Activated CD4-positive, alpha-beta T cell treated with anti-CD3 and anti-CD28 coated beads, Interleukin-2, amount 50 U/mL, for 24 hours (primary cell): ENCODE data around the gene SSUH2.
"Not testable (repeated sequence)": the region's sequence is repeated elsewhere in the genome, so short reads cannot be mapped to it uniquely, and the experiment has no call there.

ENCODE experiments used
- DNase-seq, 2 donors: peaks; one replicate each; pipeline ENCODE4 v3.0.0-alpha.2; 2020; ENCODE audit warnings: low read depth in 1 of 2, low spot score in 1 of 2

SSUH2 gene

GRCh38 chr3:8660175-8661118 is 15.8 kb upstream of the SSUH2 start:
- DNase-seq = no peak

- no peak for DNase-seq
Observed at GRCh38 chr3:8659242-8659641, 14.6 kb upstream of the SSUH2 start.

- DNase-seq = no peak
Observed at GRCh38 chr3:8658306-8659212, 14.0 kb upstream of the SSUH2 start.

DNA sequence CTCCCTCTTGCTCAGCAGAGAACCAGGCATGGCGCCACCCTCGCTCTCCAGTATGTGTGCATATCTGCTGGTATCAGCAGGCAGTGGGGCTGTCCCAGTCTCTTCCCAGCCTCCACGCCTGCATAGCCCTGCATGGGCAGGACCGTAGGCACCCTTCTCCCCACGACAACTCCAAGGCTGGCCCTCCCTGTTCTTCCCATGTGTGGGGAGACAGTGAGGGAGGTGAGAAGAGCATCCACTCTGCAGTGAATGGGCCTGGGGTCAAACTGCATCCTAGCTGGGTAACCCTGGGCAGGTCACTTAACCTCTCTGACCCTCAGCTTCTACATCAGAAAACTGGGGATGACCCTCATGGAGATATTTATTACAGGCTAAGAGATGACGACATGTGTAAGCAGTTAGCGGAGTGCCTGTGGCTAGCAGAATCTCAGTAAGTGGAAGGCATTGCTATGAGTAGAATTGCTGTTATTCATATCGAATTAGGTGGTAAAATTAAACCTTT is 13.3 kb upstream of the SSUH2 start:
- no peak for DNase-seq

DNA sequence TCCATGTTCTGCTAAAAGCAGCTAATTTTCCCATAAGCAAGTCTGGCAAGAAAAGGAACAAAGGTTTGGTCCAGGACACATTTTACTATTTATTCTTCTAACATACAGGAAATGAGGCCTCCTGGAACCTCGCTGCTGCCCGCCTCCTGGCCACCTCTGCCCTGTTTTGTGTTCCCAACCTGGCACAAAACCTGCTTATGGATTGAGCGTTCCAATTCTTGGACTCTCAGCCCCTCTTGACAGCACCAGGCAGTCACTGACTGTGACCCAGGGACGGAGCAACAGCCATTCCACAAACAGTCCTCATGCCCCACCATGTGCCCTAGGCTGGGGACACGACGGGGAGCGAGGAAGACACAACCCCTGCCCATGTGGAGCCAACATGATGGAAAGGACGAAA is 11.6 kb upstream of the SSUH2 start:
- no peak for DNase-seq

DNA sequence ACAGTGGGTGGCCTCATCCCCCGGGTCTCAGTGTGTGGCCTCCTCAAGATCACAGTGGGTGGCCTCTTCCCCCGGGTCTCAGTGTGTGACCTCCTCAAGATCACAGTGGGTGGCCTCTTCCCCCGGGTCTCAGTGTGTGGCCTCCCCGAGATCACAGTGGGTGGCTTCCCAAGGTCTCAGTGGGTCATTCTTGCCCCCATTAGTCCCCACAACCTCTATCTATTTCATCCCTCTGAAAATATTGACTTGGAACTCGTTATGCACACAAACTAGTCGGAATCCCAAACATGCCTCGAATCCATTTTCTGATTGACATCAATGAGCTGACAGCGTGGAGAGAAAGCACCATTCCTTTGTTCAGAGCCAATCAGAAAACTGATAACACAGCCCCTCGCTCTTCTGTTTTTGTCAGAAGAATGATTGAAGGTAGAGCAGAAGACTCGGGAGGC is 10.8 kb upstream of the SSUH2 start:
- DNase-seq = no peak

- DNase-seq = not testable (repeated sequence)
Observed at GRCh38 chr3:8654572-8655329, 10.2 kb upstream of the SSUH2 start.

GRCh38 chr3:8653800-8654408 is 9.3 kb upstream of the SSUH2 start:
- no peak for DNase-seq

GRCh38 chr3:8652324-8652987 is 7.9 kb upstream of the SSUH2 start:
- no peak for DNase-seq

- DNase-seq = no peak
Observed at GRCh38 chr3:8651418-8652323, 7.1 kb upstream of the SSUH2 start.

DNA sequence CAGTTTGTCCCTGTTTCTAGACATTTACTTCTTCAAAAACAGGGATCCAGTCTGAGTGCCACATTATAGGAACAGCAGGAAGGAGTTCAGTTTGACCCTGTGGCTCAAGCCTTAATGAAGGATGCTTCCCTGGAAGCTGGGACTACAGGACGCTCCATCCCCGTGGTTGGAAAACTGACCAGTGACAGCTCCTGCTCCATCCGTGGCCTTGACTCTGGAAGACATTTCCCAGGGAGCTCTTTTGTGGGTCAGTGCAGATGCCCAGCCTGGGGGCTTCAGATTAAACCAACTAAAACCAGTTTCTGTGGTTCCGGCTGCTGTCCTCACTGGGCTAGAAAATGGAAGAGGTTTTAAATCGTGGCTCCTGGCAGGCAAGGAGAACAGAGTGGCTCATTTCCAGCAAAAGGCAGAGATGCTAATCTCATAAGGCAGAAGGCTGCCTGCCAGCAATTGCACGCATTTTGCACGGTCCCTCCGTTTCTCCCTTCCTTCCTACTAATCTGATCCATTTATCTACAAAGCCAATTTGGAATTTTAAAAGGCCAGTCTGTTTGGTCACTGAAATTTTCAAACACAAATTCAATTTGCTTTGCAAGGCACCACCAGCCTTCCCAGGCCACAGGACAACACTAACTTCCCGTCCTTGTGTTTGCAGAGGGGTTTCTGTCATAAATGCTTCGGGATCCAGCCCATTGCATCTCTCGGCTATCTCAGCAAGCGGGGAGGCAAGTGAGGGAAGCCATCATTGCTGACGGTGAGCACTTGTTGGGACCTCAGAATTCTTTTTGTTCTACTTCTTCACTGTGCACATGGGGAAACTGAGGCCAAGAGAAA is 6.2 kb upstream of the SSUH2 start:
- DNase-seq = no peak

- DNase-seq = no peak
Observed at GRCh38 chr3:8649757-8650156, 5.2 kb upstream of the SSUH2 start.

- DNase-seq = no peak
Observed at GRCh38 chr3:8648909-8649741, 4.5 kb upstream of the SSUH2 start.

GRCh38 chr3:8647137-8647985 is 2.8 kb upstream of the SSUH2 start:
- DNase-seq = no peak

GRCh38 chr3:8646313-8646938 is 1.8 kb upstream of the SSUH2 start:
- no peak for DNase-seq

- no peak for DNase-seq
Observed at GRCh38 chr3:8645712-8646111, 1.1 kb upstream of the SSUH2 start.
